Keratinocyte (primary cell): Measurements from ENCODE around the gene BANF2. TPM values are rescaled to one million over a fixed set of nuclear protein-coding genes. Genes with fewer than 3 reads are reported as not detected.

Source experiments
- DNase-seq: peaks from one replicate; pipeline ENCODE4 v3.0.0-alpha.2; 2011; ENCODE audit warnings: low read depth, missing footprints, low spot score
- FAIRE-seq: peaks from 2 replicates; lab custom pipeline; 2011; peaks lifted over from hg19 to GRCh38; lab: Jason Lieb, UNC
- H2AFZ ChIP-seq: 2 replicates; pipeline ENCODE4 v1.6.0; 2012; ENCODE audit warnings: low read length, control low read depth, inconsistent platforms; ENCODE audit not compliant: control insufficient read depth
- H3K27ac ChIP-seq: 2 replicates; pipeline ENCODE4 v1.5.1; 2011; ENCODE audit warnings: low read length; ENCODE audit not compliant: control insufficient read depth, insufficient read depth
- H3K27me3 ChIP-seq: 3 replicates; pipeline ENCODE4 v1.6.0; 2011; ENCODE audit warnings: low read length; ENCODE audit not compliant: control insufficient read depth, insufficient read depth; ENCODE audit errors: extremely low read depth
- H3K36me3 ChIP-seq, 2 experiments: 2 replicates in 1 of 2; 3 replicates in 1 of 2; pipeline ENCODE4 v1.5.1; 2011; ENCODE audit warnings: low read length in 2 of 2, mild to moderate bottlenecking in 1 of 2; ENCODE audit not compliant: control insufficient read depth in 2 of 2, insufficient read depth in 2 of 2; ENCODE audit errors: extremely low read depth in 1 of 2
- H3K4me1 ChIP-seq: 3 replicates; pipeline ENCODE4 v1.5.1; 2011; ENCODE audit warnings: low read length; ENCODE audit not compliant: control insufficient read depth, insufficient read depth; ENCODE audit errors: extremely low read depth
- H3K4me2 ChIP-seq: 3 replicates; pipeline ENCODE4 v1.6.0; 2011; ENCODE audit warnings: low read depth, low read length; ENCODE audit not compliant: control insufficient read depth, insufficient read depth; ENCODE audit errors: extremely low read depth
- H3K4me3 ChIP-seq, 3 experiments: fragments of 200-600 bp in 1 of 3; sonication (generic) in 1 of 3; 2 replicates in 2 of 3; 3 replicates in 1 of 3; pipeline ENCODE4 v1.5.1; 2011 to 2016; ENCODE audit warnings: low read length in 3 of 3, mild to moderate bottlenecking in 3 of 3, control low read depth in 2 of 3, inconsistent platforms in 1 of 3, low read depth in 1 of 3, mixed read lengths in 1 of 3, mixed run types in 1 of 3, moderate library complexity in 1 of 3; ENCODE audit not compliant: control insufficient read depth in 2 of 3, insufficient read depth in 2 of 3; ENCODE audit errors: extremely low read depth in 1 of 3
- H3K79me2 ChIP-seq: 2 replicates; pipeline ENCODE4 v1.6.0; 2012; ENCODE audit warnings: low read length; ENCODE audit not compliant: control insufficient read depth, insufficient read depth
- H3K9ac ChIP-seq: 3 replicates; pipeline ENCODE4 v1.6.0; 2011; ENCODE audit warnings: low read length; ENCODE audit not compliant: control insufficient read depth, insufficient read depth; ENCODE audit errors: extremely low read depth
- H3K9me1 ChIP-seq: 3 replicates; pipeline ENCODE4 v1.6.0; 2011; ENCODE audit warnings: low read length; ENCODE audit not compliant: control insufficient read depth, insufficient read depth; ENCODE audit errors: extremely low read depth
- H3K9me3 ChIP-seq: 2 replicates; pipeline ENCODE4 v1.5.1; 2012; ENCODE audit warnings: low read depth, low read length; ENCODE audit not compliant: control insufficient read depth
- H4K20me1 ChIP-seq: 3 replicates; pipeline ENCODE4 v1.6.0; 2011; ENCODE audit warnings: low read length; ENCODE audit not compliant: control insufficient read depth, insufficient read depth; ENCODE audit errors: extremely low read depth
- EZH2 ChIP-seq: IDR thresholded peaks from one replicate; pipeline ENCODE4 v1.6.1; 2012; ENCODE audit warnings: inconsistent platforms, mild to moderate bottlenecking, low read length, moderate library complexity
- dilution Hi-C: fragments of 300-500 bp; cut with MboI; formaldehyde crosslinking; loops from one replicate; pipeline ENCODE4 v1.7.0; 2020; ENCODE audit warnings: low sequenced_read_pairs; ENCODE audit not compliant: extremely low pct_ligation_motif_present
- polyA plus RNA-seq, 5 experiments: library from polyadenylated mRNA; depleted of rRNA in 3 of 5; stranded (reverse) in 3 of 5; stranded (forward) in 1 of 5; unstranded in 1 of 5; fragments of >200 nt; gene quantifications; 1 replicate in 1 of 5; 2 replicates in 3 of 5; 3 replicates in 1 of 5; pipeline versions ENCODE4 v1.2.1 to v1.2.3, GENCODE V29; 2011 to 2012; ENCODE audit warnings: missing spikeins in 2 of 5, low read depth in 1 of 5, low replicate concordance in 1 of 5
- TF ChIP-seq, protein P1 (sequence below), 3 experiments: IDR thresholded peaks in 1 of 3; conservative IDR thresholded peaks in 1 of 3; optimal IDR thresholded peaks in 1 of 3; 2 replicates in 2 of 3; 3 replicates in 1 of 3; pipeline versions ENCODE3 to v1.5.1; 2011; ENCODE audit warnings: low read length in 3 of 3, mild to moderate bottlenecking in 3 of 3, moderate library complexity in 2 of 3, control low read depth in 1 of 3, inconsistent platforms in 1 of 3; ENCODE audit not compliant: insufficient read depth in 2 of 3; ENCODE audit errors: extremely low read depth in 1 of 3

Gene BANF2
- polyA plus RNA-seq, 1 donor (not counting 4 experiments of a cell fraction or from before 2014, with no cell fraction given): not detected

DNA sequence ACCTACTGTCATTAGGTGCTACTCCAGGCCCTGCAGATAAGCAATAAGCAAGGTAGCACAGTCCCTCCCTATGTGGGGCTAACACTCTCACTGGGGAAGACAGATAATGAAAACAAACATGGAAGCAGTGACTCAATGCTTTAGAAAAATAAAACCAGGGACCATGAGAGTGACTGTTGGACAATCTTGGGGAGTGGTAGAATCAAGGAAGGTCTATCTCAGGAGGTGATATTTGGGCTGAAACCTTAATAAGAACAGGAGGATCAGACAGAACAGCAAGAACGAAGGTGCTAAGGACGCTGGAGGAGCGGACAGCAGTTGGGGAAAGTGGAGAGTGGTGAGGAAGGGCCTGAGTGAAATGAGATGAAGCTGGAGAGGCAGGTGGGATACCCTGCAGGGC lies 58.2 kb downstream of the BANF2 start:
- dilution Hi-C loops: no loop called here
- TF ChIP-seq, protein P1, sequence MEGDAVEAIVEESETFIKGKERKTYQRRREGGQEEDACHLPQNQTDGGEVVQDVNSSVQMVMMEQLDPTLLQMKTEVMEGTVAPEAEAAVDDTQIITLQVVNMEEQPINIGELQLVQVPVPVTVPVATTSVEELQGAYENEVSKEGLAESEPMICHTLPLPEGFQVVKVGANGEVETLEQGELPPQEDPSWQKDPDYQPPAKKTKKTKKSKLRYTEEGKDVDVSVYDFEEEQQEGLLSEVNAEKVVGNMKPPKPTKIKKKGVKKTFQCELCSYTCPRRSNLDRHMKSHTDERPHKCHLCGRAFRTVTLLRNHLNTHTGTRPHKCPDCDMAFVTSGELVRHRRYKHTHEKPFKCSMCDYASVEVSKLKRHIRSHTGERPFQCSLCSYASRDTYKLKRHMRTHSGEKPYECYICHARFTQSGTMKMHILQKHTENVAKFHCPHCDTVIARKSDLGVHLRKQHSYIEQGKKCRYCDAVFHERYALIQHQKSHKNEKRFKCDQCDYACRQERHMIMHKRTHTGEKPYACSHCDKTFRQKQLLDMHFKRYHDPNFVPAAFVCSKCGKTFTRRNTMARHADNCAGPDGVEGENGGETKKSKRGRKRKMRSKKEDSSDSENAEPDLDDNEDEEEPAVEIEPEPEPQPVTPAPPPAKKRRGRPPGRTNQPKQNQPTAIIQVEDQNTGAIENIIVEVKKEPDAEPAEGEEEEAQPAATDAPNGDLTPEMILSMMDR (optimal IDR thresholded peaks at IDR 0.05 in 1 of 3, IDR thresholded peaks at IDR 0.05 in 1 of 3, conservative IDR thresholded peaks at IDR 0.05 in 1 of 3; ENCODE audit: extremely low read depth in 1 of 3, insufficient read depth in 2 of 3, low read length in 3 of 3): no peak
- no peak for TF ChIP-seq EZH2
- no peaks in the 10 kb centered on the region for H3K4me1 ChIP-seq
- H3K9ac ChIP-seq: no peak overlapping the region
- H4K20me1 ChIP-seq: no peaks in the 10 kb centered on the region
- H3K27me3 ChIP-seq: peaks cover 5% of the 10 kb centered on the region
- no peaks in the 10 kb centered on the region for H3K79me2 ChIP-seq
- no peaks in the 10 kb centered on the region for H3K36me3 ChIP-seq
- FAIRE-seq: no peak
- no peak for DNase-seq
- no peak overlapping the region for H2AFZ ChIP-seq
- H3K9me1 ChIP-seq: peaks cover 2% of the 10 kb centered on the region
- no peaks in the 10 kb centered on the region for H3K9me3 ChIP-seq
- H3K27ac ChIP-seq: no peak overlapping the region
- no peak overlapping the region for H3K4me3 ChIP-seq
- H3K4me2 ChIP-seq: no peak overlapping the region

DNA sequence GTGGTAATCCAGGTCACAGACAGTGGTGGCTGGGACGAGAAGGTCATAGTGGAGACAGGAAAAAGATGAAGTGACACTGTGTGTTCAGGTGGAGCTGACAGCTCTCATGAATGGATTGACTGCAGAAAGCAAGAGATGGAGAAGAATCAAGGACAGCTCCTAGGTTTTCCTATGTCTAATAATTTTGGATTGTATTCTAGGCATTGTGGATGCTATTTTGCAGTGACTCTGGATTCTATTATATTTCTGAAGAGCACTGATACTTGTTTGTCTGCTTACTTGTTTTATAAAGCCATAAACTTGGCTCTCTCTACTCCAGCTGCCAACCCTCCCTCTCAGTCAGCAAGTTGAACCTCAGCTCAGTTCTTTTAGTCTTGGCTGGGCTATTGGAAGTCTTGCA lies 58.7 kb downstream of the BANF2 start:
- Histone ChIP-seq H4K20me1 (no peaks in the 10 kb centered on the region), H3K9me3 (no peaks in the 10 kb centered on the region), H3K36me3 (no peaks in the 10 kb centered on the region), H2AFZ (no peak overlapping the region), H3K9me1 (peaks cover 2% of the 10 kb centered on the region), H3K9ac (no peak overlapping the region), H3K79me2 (no peaks in the 10 kb centered on the region), H3K4me3 (no peak overlapping the region), H3K4me2 (no peak overlapping the region), H3K27me3 (peaks cover 5% of the 10 kb centered on the region), H3K4me1 (peaks cover 2% of the 10 kb centered on the region), H3K27ac (no peak overlapping the region)
- TF ChIP-seq, protein P1 (optimal IDR thresholded peaks at IDR 0.05 in 1 of 3, IDR thresholded peaks at IDR 0.05 in 1 of 3, conservative IDR thresholded peaks at IDR 0.05 in 1 of 3; ENCODE audit: extremely low read depth in 1 of 3, insufficient read depth in 2 of 3, low read length in 3 of 3): no peak
- TF ChIP-seq EZH2: no peak
- DNase-seq (no peak), FAIRE-seq (no peak)
- dilution Hi-C loops: no loop called here
